LNCAP (cell line): ENCODE measurements around the gene LRP1B.

Experiments used
- TF ChIP-seq, protein P1 (sequence below): fragments of 450-650 bp; IDR thresholded peaks from 2 replicates; pipeline ENCODE4 v1.5.1; 2017; ENCODE audit warnings: mild to moderate bottlenecking

LRP1B gene

DNA sequence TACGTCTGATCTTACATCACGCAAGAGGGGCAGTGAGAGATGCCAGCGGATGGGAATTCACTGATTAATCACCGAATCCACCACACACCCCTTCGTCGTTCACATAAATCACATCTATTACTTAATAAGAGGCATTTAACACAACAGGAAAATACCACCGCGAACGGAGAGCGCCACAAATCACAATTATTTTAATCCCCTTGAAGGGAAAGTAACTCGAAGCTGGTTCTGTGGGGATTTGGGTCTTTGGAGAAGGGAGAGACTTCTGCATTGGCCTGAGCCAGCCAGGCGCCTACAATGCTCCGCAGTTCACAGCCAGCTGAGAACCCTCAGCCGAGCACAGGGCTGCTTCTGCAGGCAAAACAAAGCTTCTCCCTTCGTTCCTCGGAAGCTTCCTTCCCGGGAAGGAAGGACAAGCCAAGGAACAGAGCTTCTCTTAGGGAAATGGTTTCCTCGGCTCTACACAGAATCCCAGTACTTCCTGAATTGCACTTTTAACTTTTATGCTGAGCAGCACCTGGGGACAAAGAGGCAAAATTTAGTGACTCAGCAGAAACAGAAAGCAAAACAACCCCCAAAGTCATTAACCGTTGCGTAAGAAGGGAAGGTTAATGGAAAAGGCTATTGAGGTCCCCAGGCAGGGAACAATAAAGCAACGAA lies at the start of gene LRP1B:
Gene LRP1B, minus strand, starts transcription at position 7 of the 660 bp plus-strand sequence. CDS start 287 bp downstream, outside the sequence.
- TF ChIP-seq, protein P1, sequence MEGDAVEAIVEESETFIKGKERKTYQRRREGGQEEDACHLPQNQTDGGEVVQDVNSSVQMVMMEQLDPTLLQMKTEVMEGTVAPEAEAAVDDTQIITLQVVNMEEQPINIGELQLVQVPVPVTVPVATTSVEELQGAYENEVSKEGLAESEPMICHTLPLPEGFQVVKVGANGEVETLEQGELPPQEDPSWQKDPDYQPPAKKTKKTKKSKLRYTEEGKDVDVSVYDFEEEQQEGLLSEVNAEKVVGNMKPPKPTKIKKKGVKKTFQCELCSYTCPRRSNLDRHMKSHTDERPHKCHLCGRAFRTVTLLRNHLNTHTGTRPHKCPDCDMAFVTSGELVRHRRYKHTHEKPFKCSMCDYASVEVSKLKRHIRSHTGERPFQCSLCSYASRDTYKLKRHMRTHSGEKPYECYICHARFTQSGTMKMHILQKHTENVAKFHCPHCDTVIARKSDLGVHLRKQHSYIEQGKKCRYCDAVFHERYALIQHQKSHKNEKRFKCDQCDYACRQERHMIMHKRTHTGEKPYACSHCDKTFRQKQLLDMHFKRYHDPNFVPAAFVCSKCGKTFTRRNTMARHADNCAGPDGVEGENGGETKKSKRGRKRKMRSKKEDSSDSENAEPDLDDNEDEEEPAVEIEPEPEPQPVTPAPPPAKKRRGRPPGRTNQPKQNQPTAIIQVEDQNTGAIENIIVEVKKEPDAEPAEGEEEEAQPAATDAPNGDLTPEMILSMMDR, result no peak

DNA sequence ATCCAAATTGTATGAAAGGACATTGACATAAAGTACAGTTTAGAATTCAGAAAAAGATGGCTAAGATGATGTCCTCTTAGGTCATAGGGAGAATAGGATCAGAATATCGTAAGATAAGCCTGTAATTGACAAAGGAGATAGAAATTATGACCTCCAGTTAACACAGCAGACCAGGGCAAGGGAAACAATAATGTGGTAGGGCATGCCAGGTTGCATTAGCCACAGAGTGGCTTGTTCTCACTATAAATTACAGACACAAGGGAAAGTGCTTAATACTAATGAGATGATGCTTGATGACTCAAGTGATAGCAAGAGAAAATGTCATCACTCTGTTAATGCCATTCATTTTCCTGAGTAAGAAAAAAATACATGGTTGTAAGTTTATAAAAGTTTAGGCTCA lies 48.9 kb upstream of the LRP1B start:
- TF ChIP-seq, protein P1, result no peak

DNA sequence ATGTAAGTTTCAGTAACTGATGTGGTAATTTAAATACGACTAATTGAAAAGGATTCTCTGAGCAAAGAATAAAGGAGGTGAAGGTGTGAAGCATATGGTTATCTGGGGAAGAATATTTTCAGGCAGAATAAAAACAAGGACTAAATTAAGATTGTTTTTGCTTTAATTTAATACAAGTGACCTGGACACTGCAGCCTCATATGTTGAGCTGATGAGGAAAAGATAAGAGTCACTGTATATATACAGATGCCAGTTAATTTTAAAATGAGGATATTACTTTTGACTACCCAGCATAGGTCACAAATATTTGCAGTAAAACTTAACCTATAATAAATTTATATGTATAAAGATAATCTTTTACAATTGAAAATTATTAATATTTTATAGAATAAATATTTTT lies 47.8 kb upstream of the LRP1B start:
- TF ChIP-seq, protein P1, result no peak

DNA sequence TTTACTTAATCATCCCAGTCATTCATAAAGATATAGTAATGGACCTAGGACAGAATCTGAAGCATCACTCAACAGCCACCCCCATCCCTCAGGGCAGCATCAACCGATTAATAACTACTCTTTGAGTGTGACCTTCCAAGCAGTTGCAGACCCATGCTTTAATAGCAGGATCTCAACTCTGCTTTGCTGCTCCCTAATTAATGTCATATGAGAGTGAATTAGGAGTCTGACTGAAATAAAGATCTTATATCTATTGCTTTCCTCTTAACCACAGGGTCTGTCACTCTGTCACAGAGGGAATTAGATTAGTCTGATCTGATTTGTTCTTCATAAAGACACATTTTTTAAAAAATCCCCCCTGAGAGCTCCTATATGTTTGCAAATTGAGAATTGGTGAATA lies 46.1 kb upstream of the LRP1B start:
- TF ChIP-seq, protein P1, result no peak

DNA sequence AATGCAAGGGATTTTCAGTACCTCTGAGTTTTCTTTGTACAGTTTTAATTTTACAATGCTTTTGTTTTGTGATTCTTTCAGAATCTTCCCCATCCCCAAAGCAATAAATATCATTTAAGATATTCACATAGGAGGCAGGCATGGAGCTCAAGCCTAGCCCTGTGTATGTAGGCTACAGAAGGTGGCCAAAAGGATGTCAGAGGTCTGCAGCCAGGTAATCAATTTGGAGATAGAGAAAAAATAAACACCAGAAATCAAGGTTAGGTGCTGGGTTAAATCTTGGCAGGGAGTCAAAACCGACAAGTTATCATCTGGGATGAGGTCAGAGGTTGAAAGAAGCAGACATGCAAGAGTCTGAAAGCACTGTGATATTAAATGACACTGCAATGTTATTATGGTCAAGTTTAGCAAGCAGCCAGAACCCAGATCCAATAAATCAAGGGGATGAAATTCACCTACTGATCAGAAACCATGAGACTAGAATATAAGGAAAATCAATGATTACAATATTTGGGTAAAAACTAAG lies 45.1 kb upstream of the LRP1B start:
- TF ChIP-seq, protein P1, result no peak

DNA sequence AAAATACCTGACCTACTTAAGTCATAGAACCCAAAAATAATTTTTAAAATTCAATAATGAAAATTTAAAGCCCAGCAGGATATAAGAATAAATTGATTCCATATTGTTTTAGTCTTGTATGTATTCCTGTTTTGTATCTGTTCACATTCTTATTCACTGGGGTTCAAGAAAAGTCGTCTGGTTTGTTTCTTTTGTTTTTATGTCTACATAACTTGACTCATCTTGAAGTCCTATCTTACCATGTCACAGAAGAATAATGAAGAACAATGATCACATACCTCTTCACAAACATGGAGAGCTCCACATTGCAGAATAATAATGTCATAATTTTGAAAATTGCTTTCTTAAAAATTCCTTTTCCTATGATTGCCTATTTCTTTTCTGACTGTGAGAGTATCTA lies 43.4 kb upstream of the LRP1B start:
- TF ChIP-seq, protein P1, result no peak

DNA sequence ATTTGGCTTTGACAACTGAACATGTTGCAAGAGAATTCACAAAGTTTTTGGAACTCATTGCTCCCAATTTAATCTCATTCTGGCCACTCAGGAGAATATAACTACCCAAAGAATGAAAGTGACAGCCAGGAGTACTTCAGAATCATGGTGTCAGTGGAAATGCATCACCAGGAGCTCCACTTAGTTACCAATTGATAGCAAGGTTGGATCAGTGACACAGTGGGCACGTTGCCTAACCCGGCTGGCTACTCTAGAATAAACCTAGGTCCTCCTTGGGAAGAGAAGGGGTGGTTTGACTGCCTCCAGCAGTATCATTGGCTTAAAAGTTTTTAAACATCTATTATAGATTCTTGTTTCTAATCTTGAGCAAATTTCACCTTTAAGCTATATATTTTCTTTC lies 40.0 kb upstream of the LRP1B start:
- TF ChIP-seq, protein P1, result no peak
